Activated naive CD4-positive, alpha-beta T cell treated with anti-CD3 and anti-CD28 coated beads, Interleukin-2, amount 10 ng/mL, durations not matched to agents 7 days and 5 days (primary cell): ENCODE results near the gene CHMP2B.
"Not testable (repeated sequence)": the region's sequence is repeated elsewhere in the genome, so short reads cannot be mapped to it uniquely, and the experiment has no call there.

Source experiments
- CTCF ChIA-PET: fragments of 350-600 bp; sonication (Branson Sonifier 250); formaldehyde crosslinking; loops from one replicate; lab custom pipeline; 2021; ENCODE audit warnings: antibody characterized with exemption; lab: Charles Lee
- DNase-seq: peaks from one replicate; pipeline ENCODE4 v3.0.0-alpha.2; 2020
- H3K27ac Mint-ChIP-seq: one replicate; pipeline ENCODE4 v1.8.0; 2021; ENCODE audit warnings: mild to moderate bottlenecking, moderate library complexity, mixed read lengths
- H3K27me3 Mint-ChIP-seq: one replicate; pipeline ENCODE4 v1.8.0; 2021; ENCODE audit warnings: mild to moderate bottlenecking, mixed read lengths
- H3K36me3 Mint-ChIP-seq: one replicate; pipeline ENCODE4 v1.8.0; 2021; ENCODE audit warnings: mixed read lengths
- H3K4me1 Mint-ChIP-seq: one replicate; pipeline ENCODE4 v1.8.0; 2021; ENCODE audit warnings: mixed read lengths
- H3K4me3 Mint-ChIP-seq: one replicate; pipeline ENCODE4 v1.8.0; 2021; ENCODE audit warnings: mild to moderate bottlenecking, moderate library complexity, mixed read lengths
- H3K9me3 Mint-ChIP-seq: one replicate; pipeline ENCODE4 v1.8.0; 2021; ENCODE audit warnings: mixed read lengths

The CHMP2B gene

GRCh38 chr3:87206070-87206469 lies 21.0 kb upstream of the CHMP2B start:
- CTCF ChIA-PET: no interaction called here
- no peaks in the 10 kb centered on the region for H3K9me3 Mint-ChIP-seq
- H3K36me3 Mint-ChIP-seq: no peaks in the 10 kb centered on the region

GRCh38 chr3:87206635-87207034 lies 20.5 kb upstream of the CHMP2B start:
- no peak for DNase-seq
- H3K9me3 Mint-ChIP-seq: no peaks in the 10 kb centered on the region
- CTCF ChIA-PET: no interaction called here
- H3K4me3 Mint-ChIP-seq: no peak overlapping the region
- peaks cover 4% of the 10 kb centered on the region for H3K27me3 Mint-ChIP-seq
- H3K36me3 Mint-ChIP-seq: no peaks in the 10 kb centered on the region
- no peak overlapping the region for H3K27ac Mint-ChIP-seq
- H3K4me1 Mint-ChIP-seq: no peaks in the 10 kb centered on the region

More at GRCh38 chr3:87206070-87206469, 21.0 kb upstream of the CHMP2B start:
- Mint-ChIP-seq H3K27ac (no peak overlapping the region), H3K27me3 (peaks cover 4% of the 10 kb centered on the region), H3K4me3 (no peak overlapping the region), H3K4me1 (no peaks in the 10 kb centered on the region)
- DNase-seq: no peak

GRCh38 chr3:87207460-87207859 lies 19.6 kb upstream of the CHMP2B start:
- H3K27me3 Mint-ChIP-seq: peaks cover 4% of the 10 kb centered on the region
- no peak overlapping the region for H3K4me3 Mint-ChIP-seq
- no peaks in the 10 kb centered on the region for H3K36me3 Mint-ChIP-seq
- H3K4me1 Mint-ChIP-seq: no peaks in the 10 kb centered on the region
- CTCF ChIA-PET: no interaction called here
- no peaks in the 10 kb centered on the region for H3K9me3 Mint-ChIP-seq
- H3K27ac Mint-ChIP-seq: no peak overlapping the region
- no peak for DNase-seq

- Mint-ChIP-seq H3K4me3 (no peak overlapping the region), H3K36me3 (no peaks in the 10 kb centered on the region), H3K27ac (no peak overlapping the region), H3K27me3 (peaks cover 4% of the 10 kb centered on the region), H3K9me3 (no peaks in the 10 kb centered on the region), H3K4me1 (no peaks in the 10 kb centered on the region)
- CTCF ChIA-PET: no interaction called here
- DNase-seq: no peak
Observed at GRCh38 chr3:87209111-87209510, 18.0 kb upstream of the CHMP2B start.

GRCh38 chr3:87218560-87218959 lies 8.5 kb upstream of the CHMP2B start:
- no peaks in the 10 kb centered on the region for H3K4me1 Mint-ChIP-seq
- H3K36me3 Mint-ChIP-seq: no peaks in the 10 kb centered on the region
- H3K9me3 Mint-ChIP-seq: no peaks in the 10 kb centered on the region
- no peak overlapping the region for H3K27ac Mint-ChIP-seq
- DNase-seq: no peak
- H3K27me3 Mint-ChIP-seq: peaks cover 11% of the 10 kb centered on the region
- no peak overlapping the region for H3K4me3 Mint-ChIP-seq
- CTCF ChIA-PET: no interaction called here

- H3K27me3 Mint-ChIP-seq: peaks cover 16% of the 10 kb centered on the region
- CTCF ChIA-PET: no interaction called here
- no peak overlapping the region for H3K4me3 Mint-ChIP-seq
- no peak for DNase-seq
- no peak overlapping the region for H3K27ac Mint-ChIP-seq
- H3K9me3 Mint-ChIP-seq: no peaks in the 10 kb centered on the region
- H3K4me1 Mint-ChIP-seq: no peaks in the 10 kb centered on the region
- H3K36me3 Mint-ChIP-seq: no peaks in the 10 kb centered on the region
Observed at GRCh38 chr3:87219611-87220010, 7.5 kb upstream of the CHMP2B start.

GRCh38 chr3:87225659-87226058 lies 1.4 kb upstream of the CHMP2B start:
- DNase-seq: no peak
- Mint-ChIP-seq H3K27me3 (peaks cover 25% of the 10 kb centered on the region), H3K9me3 (no peaks in the 10 kb centered on the region), H3K36me3 (peaks cover 5% of the 10 kb centered on the region), H3K4me3 (peak overlapping the region; percentile 57), H3K27ac (no peak overlapping the region), H3K4me1 (peaks cover 26% of the 10 kb centered on the region)
- CTCF ChIA-PET: no interaction called here

GRCh38 chr3:87227835-87228144 lies 681 bp downstream of the CHMP2B start:
- CTCF ChIA-PET: interaction anchor here (1.1 kb wide), 1 partner anchor 32 kb away, joined by 3 read pairs; no protein-coding TSS in a partner anchor
- H3K27ac Mint-ChIP-seq: peak overlapping the region; percentile 92
- peaks cover 10% of the 10 kb centered on the region for H3K36me3 Mint-ChIP-seq
- peaks cover 22% of the 10 kb centered on the region for H3K27me3 Mint-ChIP-seq
- H3K9me3 Mint-ChIP-seq: no peaks in the 10 kb centered on the region
- peaks cover 26% of the 10 kb centered on the region for H3K4me1 Mint-ChIP-seq
- peak overlapping the region; percentile 96 for H3K4me3 Mint-ChIP-seq
- DNase-seq: no peak

- peaks cover 22% of the 10 kb centered on the region for H3K27me3 Mint-ChIP-seq
- CTCF ChIA-PET: interaction anchor here (1.1 kb wide), 1 partner anchor 31 kb away, joined by 3 read pairs; no protein-coding TSS in a partner anchor
- peaks cover 26% of the 10 kb centered on the region for H3K4me1 Mint-ChIP-seq
- H3K9me3 Mint-ChIP-seq: no peaks in the 10 kb centered on the region
- no peak overlapping the region for H3K27ac Mint-ChIP-seq
- H3K36me3 Mint-ChIP-seq: peaks cover 10% of the 10 kb centered on the region
- no peak for DNase-seq
- peak overlapping the region; percentile 96 for H3K4me3 Mint-ChIP-seq
Observed at GRCh38 chr3:87228316-87228715, 1.2 kb downstream of the CHMP2B start.

- no peak overlapping the region for H3K27ac Mint-ChIP-seq
Observed at GRCh38 chr3:87229113-87229512, 2.0 kb downstream of the CHMP2B start.

GRCh38 chr3:87233805-87234204 lies 6.7 kb downstream of the CHMP2B start:
- Mint-ChIP-seq H3K27ac (no peak overlapping the region), H3K36me3 (peaks cover 13% of the 10 kb centered on the region), H3K9me3 (no peaks in the 10 kb centered on the region), H3K4me1 (peaks cover 14% of the 10 kb centered on the region), H3K4me3 (no peak overlapping the region), H3K27me3 (no peaks in the 10 kb centered on the region)
- CTCF ChIA-PET: interaction anchor here (1.0 kb wide), 1 partner anchor 26 kb away, joined by 4 read pairs; no protein-coding TSS in a partner anchor
- no peak for DNase-seq

More at GRCh38 chr3:87229113-87229512, 2.0 kb downstream of the CHMP2B start:
- H3K4me3 Mint-ChIP-seq: no peak overlapping the region
- CTCF ChIA-PET: no interaction called here
- peaks cover 10% of the 10 kb centered on the region for H3K36me3 Mint-ChIP-seq
- no peaks in the 10 kb centered on the region for H3K9me3 Mint-ChIP-seq
- no peak for DNase-seq
- peaks cover 26% of the 10 kb centered on the region for H3K4me1 Mint-ChIP-seq
- H3K27me3 Mint-ChIP-seq: peaks cover 20% of the 10 kb centered on the region

GRCh38 chr3:87236093-87236492 lies 9.0 kb downstream of the CHMP2B start:
- no peak overlapping the region for H3K27ac Mint-ChIP-seq
- no peaks in the 10 kb centered on the region for H3K4me1 Mint-ChIP-seq
- no peaks in the 10 kb centered on the region for H3K9me3 Mint-ChIP-seq
- CTCF ChIA-PET: no interaction called here
- H3K4me3 Mint-ChIP-seq: no peak overlapping the region
- no peak for DNase-seq
- peaks cover 13% of the 10 kb centered on the region for H3K36me3 Mint-ChIP-seq
- H3K27me3 Mint-ChIP-seq: no peaks in the 10 kb centered on the region

- Mint-ChIP-seq H3K4me3 (no peak overlapping the region), H3K36me3 (peaks cover 18% of the 10 kb centered on the region), H3K9me3 (no peaks in the 10 kb centered on the region), H3K27ac (no peak overlapping the region), H3K4me1 (no peaks in the 10 kb centered on the region), H3K27me3 (no peaks in the 10 kb centered on the region)
- no peak for DNase-seq
- CTCF ChIA-PET: interaction anchor here (1.7 kb wide), 1 partner anchor 13 kb away, joined by 5 read pairs; no protein-coding TSS in a partner anchor
Observed at GRCh38 chr3:87246662-87247429, 19.7 kb downstream of the CHMP2B start.

- CTCF ChIA-PET: interaction anchor here (1.7 kb wide), 1 partner anchor 13 kb away, joined by 5 read pairs; no protein-coding TSS in a partner anchor
- Mint-ChIP-seq H3K36me3 (peaks cover 18% of the 10 kb centered on the region), H3K4me1 (no peaks in the 10 kb centered on the region)
Observed at GRCh38 chr3:87247430-87247773, 20.3 kb downstream of the CHMP2B start.

GRCh38 chr3:87248231-87248630 lies 21.1 kb downstream of the CHMP2B start:
- H3K27ac Mint-ChIP-seq, DNase-seq, H3K4me1 Mint-ChIP-seq, H3K9me3 Mint-ChIP-seq, H3K4me3 Mint-ChIP-seq, H3K27me3 Mint-ChIP-seq: not testable (repeated sequence)
- peaks cover 19% of the 10 kb centered on the region for H3K36me3 Mint-ChIP-seq
- CTCF ChIA-PET: interaction anchor here (1.1 to 1.3 kb wide), 2 partner anchors 11 to 13 kb away, joined by 3 to 4 read pairs; no protein-coding TSS in a partner anchor

More at GRCh38 chr3:87247430-87247773, 20.3 kb downstream of the CHMP2B start:
- Mint-ChIP-seq H3K27ac (no peak overlapping the region), H3K9me3 (no peaks in the 10 kb centered on the region), H3K4me3 (no peak overlapping the region), H3K27me3 (no peaks in the 10 kb centered on the region)
- no peak for DNase-seq
